Aorta (tissue), 5 donors: ENCODE measurements around the gene POLD3. TPM values are rescaled to one million over a fixed set of nuclear protein-coding genes. Genes with fewer than 3 reads are reported as not detected.
"Not testable (repeated sequence)": the region's sequence is repeated elsewhere in the genome, so short reads cannot be mapped to it uniquely, and the experiment has no call there.

Source experiments
- ATAC-seq: fragments of 200-7000 bp; cut with Tn5 transposase; one replicate; pipeline ENCODE4 v1.9.1; 2022; ENCODE audit warnings: moderate library complexity; ENCODE audit not compliant: low FRiP score
- DNase-seq, 2 donors: peaks; one replicate each; pipeline ENCODE4 v3.0.0-alpha.2; 2020
- H3K27ac ChIP-seq, 2 donors: one replicate each; pipeline ENCODE4 v1.5.1; 2013; ENCODE audit warnings: low read length in 2 of 2, mild to moderate bottlenecking in 2 of 2, moderate library complexity in 2 of 2, control low read depth in 1 of 2, inconsistent platforms in 1 of 2, low read depth in 1 of 2
- H3K27me3 ChIP-seq, 2 donors: one replicate each; pipeline ENCODE4 v1.6.1; 2013; ENCODE audit warnings: control low read depth in 1 of 2, low read length in 1 of 2, mild to moderate bottlenecking in 1 of 2, moderate library complexity in 1 of 2; ENCODE audit not compliant: insufficient read depth in 2 of 2, control insufficient read depth in 1 of 2
- H3K36me3 ChIP-seq, 2 donors: one replicate each; pipeline ENCODE4 v1.6.1; 2013; ENCODE audit warnings: control low read depth in 1 of 2, low read length in 1 of 2, mild to moderate bottlenecking in 1 of 2; ENCODE audit not compliant: insufficient read depth in 2 of 2, control insufficient read depth in 1 of 2
- H3K4me1 ChIP-seq, 2 donors: one replicate each; pipeline ENCODE4 v1.6.1; 2013; ENCODE audit warnings: low read length in 2 of 2, control low read depth in 1 of 2, mild to moderate bottlenecking in 1 of 2, moderate library complexity in 1 of 2; ENCODE audit not compliant: insufficient read depth in 2 of 2, control insufficient read depth in 1 of 2
- H3K4me3 ChIP-seq, 2 donors: one replicate each; pipeline ENCODE4 v1.5.1; 2013; ENCODE audit warnings: low read length in 2 of 2, control low read depth in 1 of 2, mild to moderate bottlenecking in 1 of 2
- H3K9me3 ChIP-seq: one replicate; pipeline ENCODE4 v1.6.1; 2013; ENCODE audit warnings: mild to moderate bottlenecking, low read length; ENCODE audit not compliant: control insufficient read depth
- WGBS, 2 donors: extraction: QIAGEN DNeasy Blood & Tissue Kit; methylation state at CpG; one replicate each; pipeline ENCODE4 v1.1.7; 2013; 5-methylcytosine and 5-hydroxymethylcytosine counted together
- intact Hi-C, 2 donors: fragments of 100-400 bp; cut with DNase I; formaldehyde crosslinking; loops; one replicate each; pipeline versions ENCODE4 v1.14.2 to v1.15.0; 2022
- polyA plus RNA-seq, 2 donors: library from polyadenylated mRNA; stranded (reverse); fragments of 200-250 nt; gene quantifications; one replicate each; pipeline ENCODE4 v1.2.3, GENCODE V29; 2013
- total RNA-seq, 2 donors: library from RNA; stranded (reverse); fragmentation: NEBNext Ultra II Directional; extraction: Animal tissue kit (Norgen Biotek cat#: 25700); gene quantifications; one replicate each; pipeline ENCODE4 v1.2.1, GENCODE V29; 2021
- donor health status: healthy with polysubstance abuse.
- donor health status: Bipolar disorder and iron deficiency.
- donor health status: DM: no; HTN: no; CAD: no.
- donor health status: DM: no; HTN: no; CAD: no.
- donor health status: DM: yes; HTN: yes; CAD: no.

The POLD3 gene
- total and polyA plus RNA-seq, 4 donors = 3.9 to 19.0 (median 11.4) TPM

- no peak for DNase-seq
- Histone ChIP-seq H3K4me1 (no peaks in the 10 kb centered on the region), H3K9me3 (no peaks in the 10 kb centered on the region), H3K27ac (no peak overlapping the region), H3K27me3 (no peaks in the 10 kb centered on the region), H3K36me3 (peaks cover 0 to 7% of the 10 kb centered on the region in 2 donors), H3K4me3 (no peak overlapping the region)
- ATAC-seq = no peak
- intact Hi-C loops = no loop called here
Observed at GRCh38 chr11:74647404-74647803, 55.0 kb downstream of the POLD3 start.

GRCh38 chr11:74647831-74648230 is 55.4 kb downstream of the POLD3 start:
- H3K27ac ChIP-seq = no peak overlapping the region
- WGBS, 2 donors = 89 to 96% methylated on average over 3 of the region's 3 CpGs
- no peak for ATAC-seq

DNA sequence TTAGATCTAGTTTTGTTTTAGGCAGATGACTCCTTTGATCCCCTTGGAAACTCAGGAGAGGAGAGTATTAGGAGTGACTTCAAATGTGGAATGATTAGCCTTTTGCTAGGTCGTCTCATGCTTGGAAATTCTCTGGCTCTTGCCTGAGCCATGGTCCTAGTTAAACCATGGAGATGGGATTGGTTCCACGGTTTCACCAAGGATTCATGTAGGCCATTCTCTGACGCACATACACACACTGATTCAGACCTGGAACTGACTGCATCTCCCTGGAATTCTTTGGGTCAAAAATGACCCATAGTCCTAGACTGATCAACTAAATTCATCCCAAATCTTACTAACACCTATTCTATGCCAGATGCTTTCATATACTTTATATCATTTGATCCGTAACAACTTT is 56.5 kb downstream of the POLD3 start:
- DNase-seq (no peak), ATAC-seq (no peak)
- no peak overlapping the region for H3K4me3 ChIP-seq
- WGBS, 2 donors = 93% methylated on average over 4 of the region's 4 CpGs
- H3K27me3 ChIP-seq = no peaks in the 10 kb centered on the region
- intact Hi-C loops = no loop called here
- peaks cover 0 to 7% of the 10 kb centered on the region in 2 donors for H3K36me3 ChIP-seq
- no peaks in the 10 kb centered on the region for H3K4me1 ChIP-seq
- no peak overlapping the region for H3K27ac ChIP-seq
- no peaks in the 10 kb centered on the region for H3K9me3 ChIP-seq

More at GRCh38 chr11:74647831-74648230, 55.4 kb downstream of the POLD3 start:
- Histone ChIP-seq H3K4me3 (no peak overlapping the region), H3K36me3 (peaks cover 0 to 7% of the 10 kb centered on the region in 2 donors), H3K9me3 (no peaks in the 10 kb centered on the region), H3K27me3 (no peaks in the 10 kb centered on the region), H3K4me1 (no peaks in the 10 kb centered on the region)
- intact Hi-C loops = no loop called here
- no peak for DNase-seq

- Histone ChIP-seq H3K36me3 (peaks cover 0 to 4% of the 10 kb centered on the region in 2 donors), H3K4me1 (no peaks in the 10 kb centered on the region), H3K9me3 (no peaks in the 10 kb centered on the region), H3K27me3 (no peaks in the 10 kb centered on the region), H3K4me3 (no peak overlapping the region), H3K27ac (no peak overlapping the region)
- ATAC-seq = no peak
- no peak for DNase-seq
- 88 to 93% methylated on average over 2 of the region's 2 CpGs for WGBS, 2 donors
- intact Hi-C loops = no loop called here
Observed at GRCh38 chr11:74650498-74650897, 58.1 kb downstream of the POLD3 start.

- Histone ChIP-seq H3K36me3 (peaks cover 0 to 2% of the 10 kb centered on the region in 2 donors), H3K27me3 (no peaks in the 10 kb centered on the region), H3K4me3 (no peak overlapping the region), H3K27ac (no peak overlapping the region), H3K9me3 (no peaks in the 10 kb centered on the region), H3K4me1 (no peaks in the 10 kb centered on the region)
- no peak for DNase-seq
- ATAC-seq = no peak
- 95 to 97% methylated on average over 5 of the region's 5 CpGs for WGBS, 2 donors
- intact Hi-C loops = no loop called here
Observed at GRCh38 chr11:74654976-74655375, 62.6 kb downstream of the POLD3 start.

- H3K36me3 ChIP-seq, H3K27ac ChIP-seq, H3K27me3 ChIP-seq, ATAC-seq, H3K4me3 ChIP-seq, intact Hi-C loops, DNase-seq, H3K4me1 ChIP-seq, H3K9me3 ChIP-seq: not testable (repeated sequence)
- WGBS, 2 donors = 83 to 87% methylated on average over 4 of the region's 4 CpGs
Observed at GRCh38 chr11:74659124-74659523, 66.7 kb downstream of the POLD3 start.

DNA sequence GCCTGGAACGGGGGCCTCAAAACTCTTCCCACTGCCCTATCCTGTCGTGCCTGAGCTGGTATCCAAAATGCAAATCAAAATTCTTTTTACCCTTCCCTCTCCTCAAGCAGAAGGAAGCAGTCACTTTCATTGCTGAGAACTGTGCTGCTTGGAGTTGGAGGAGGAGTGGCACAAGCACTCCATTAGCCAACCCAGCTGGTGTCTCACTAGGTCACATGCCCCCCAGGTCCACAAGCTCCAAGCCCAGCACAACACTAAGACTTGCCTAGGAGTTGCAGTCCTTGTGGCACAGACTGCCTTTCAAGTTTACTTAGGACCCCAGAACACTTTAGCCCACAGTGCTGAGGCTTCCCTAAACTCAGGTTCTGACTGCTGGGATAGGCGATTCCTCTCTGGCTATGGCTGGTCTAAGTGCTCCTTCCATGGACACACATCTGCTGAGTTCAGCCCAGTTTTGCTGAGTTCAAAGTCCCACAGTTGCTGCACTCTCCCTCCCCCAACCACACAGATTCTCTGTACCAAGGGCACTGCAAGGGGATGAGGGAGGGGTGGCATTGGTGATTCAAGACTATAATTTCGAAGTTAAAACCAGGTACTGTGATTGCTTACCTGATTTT is 70.2 kb downstream of the POLD3 start:
- Histone ChIP-seq H3K4me3 (no peak overlapping the region), H3K4me1 (no peaks in the 10 kb centered on the region), H3K36me3 (no peaks in the 10 kb centered on the region), H3K27ac (no peak overlapping the region), H3K27me3 (no peaks in the 10 kb centered on the region), H3K9me3 (peaks cover 2% of the 10 kb centered on the region)
- DNase-seq (no peak), ATAC-seq (no peak)
- intact Hi-C loops = no loop called here
- 92 to 94% methylated on average over 4 of the region's 4 CpGs for WGBS, 2 donors

DNA sequence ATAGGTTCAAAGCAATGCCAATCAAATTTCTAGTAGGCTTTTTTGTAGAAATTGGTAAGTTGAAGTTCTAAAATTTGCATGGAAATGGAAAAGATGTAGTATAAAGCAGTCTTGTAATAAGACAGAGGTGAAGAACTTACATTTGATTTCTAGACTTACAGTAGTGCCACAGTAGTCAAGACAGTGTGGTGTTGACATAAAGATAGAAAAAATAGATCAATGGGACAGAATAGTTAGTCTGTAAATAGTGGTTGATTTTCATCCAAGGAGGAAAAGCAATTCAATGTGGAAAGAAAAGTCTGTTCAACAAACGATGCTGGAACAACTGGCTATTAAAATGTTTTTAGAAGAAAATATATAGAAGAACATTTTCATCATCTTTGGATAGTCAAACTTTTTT is 70.9 kb downstream of the POLD3 start:
- H3K27ac ChIP-seq = no peak overlapping the region
- H3K9me3 ChIP-seq = peaks cover 2% of the 10 kb centered on the region
- 71 to 81% methylated on average over 1 of the region's 1 CpG for WGBS, 2 donors
- intact Hi-C loops = no loop called here
- no peak for ATAC-seq
- H3K27me3 ChIP-seq = no peaks in the 10 kb centered on the region
- no peak for DNase-seq
- no peaks in the 10 kb centered on the region for H3K4me1 ChIP-seq
- H3K36me3 ChIP-seq = no peaks in the 10 kb centered on the region
- H3K4me3 ChIP-seq = no peak overlapping the region
